Erythroblast (primary cell): ENCODE measurements around the gene TSTD1.
A peak's percentile ranks its signal among the peaks of the same experiment; 100 is the strongest.

ENCODE experiments used
- GATA1 ChIP-seq: IDR thresholded peaks from 2 replicates; pipeline ENCODE4 v1.6.1; 2011; ENCODE audit warnings: low read depth, mild to moderate bottlenecking, control low read depth, low read length, moderate library complexity
- POLR2A ChIP-seq: IDR thresholded peaks from 2 replicates; pipeline ENCODE4 v1.6.1; 2011; ENCODE audit warnings: mild to moderate bottlenecking, low read length

- TF ChIP-seq POLR2A (peak; percentile 84), GATA1 (no peak)
Measured at GRCh38 chr1:161021165-161021969, 17.4 kb downstream of the TSTD1 start.
